GM12878 (cell line): ENCODE results near the gene KRTAP10-8. TPM values are rescaled to one million over a fixed set of nuclear protein-coding genes. Genes with fewer than 3 reads are reported as not detected.

Experiments
- ATAC-seq: fragments of 200-7000 bp; cut with Tn5 transposase; 3 replicates; pipeline ENCODE4 v1.9.1; 2020; ENCODE audit warnings: mild to moderate bottlenecking, moderate library complexity
- BruUV-seq: library from RNA; stranded (reverse); fragments of 400-500 nt; replicated peaks from 2 replicates; lab custom pipeline; 2021; lab: Mats Ljungman, UMichigan
- CTCF ChIA-PET: fragments of 300-600 bp; sonication (Branson Sonifier 250); formaldehyde crosslinking; extraction: SDS; loops from one replicate; lab custom pipeline; 2021; ENCODE audit warnings: inconsistent platforms; lab: Yijun Ruan, JAX
- POLR2A ChIA-PET: fragments of 350-600 bp; formaldehyde crosslinking; extraction: SDS; loops from one replicate; lab custom pipeline; 2021; ENCODE audit warnings: inconsistent platforms; lab: Charles Lee
- RAD21 ChIA-PET: fragments of 300-600 bp; sonication (Branson Sonifier 250); formaldehyde crosslinking; loops from one replicate; lab custom pipeline; 2023; ENCODE audit warnings: antibody characterized with exemption; ENCODE audit not compliant: unreplicated experiment; lab: Charles Lee
- SMC1A ChIA-PET: fragments of 300-600 bp; sonication (Branson Sonifier 250); formaldehyde crosslinking; loops from one replicate; lab custom pipeline; 2023; ENCODE audit not compliant: unreplicated experiment, uncharacterized antibody; lab: Charles Lee
- DNase-seq: peaks from one replicate; pipeline ENCODE4 v3.0.0-alpha.2; 2011; ENCODE audit warnings: low read depth, low spot score
- FAIRE-seq: peaks from 3 replicates; lab custom pipeline; 2011; peaks lifted over from hg19 to GRCh38; lab: Jason Lieb, UNC
- H2AFZ ChIP-seq: 2 replicates; pipeline ENCODE4 v1.6.0; 2011; ENCODE audit warnings: low read depth, low read length, control low read depth; ENCODE audit not compliant: control insufficient read depth
- H3K27ac ChIP-seq: 2 replicates; pipeline ENCODE4 v1.5.1; 2011; ENCODE audit warnings: control low read depth; ENCODE audit not compliant: control insufficient read depth, insufficient read depth
- H3K27me3 ChIP-seq, 2 experiments: replicated peaks in 1 of 2; 2 replicates each; pipeline versions ENCODE4 v1.6.0 to v1.6.1; 2011; ENCODE audit warnings: low read length in 1 of 2; ENCODE audit not compliant: control insufficient read depth in 2 of 2, insufficient read depth in 2 of 2
- H3K36me3 ChIP-seq, 2 experiments: 2 replicates each; pipeline ENCODE4 v1.5.1; 2011; ENCODE audit warnings: low read length in 1 of 2; ENCODE audit not compliant: control insufficient read depth in 2 of 2, insufficient read depth in 2 of 2
- H3K4me1 ChIP-seq: 2 replicates; pipeline ENCODE4 v1.6.1; 2011; ENCODE audit warnings: mild to moderate bottlenecking, low read length, moderate library complexity, mixed read lengths; ENCODE audit not compliant: control insufficient read depth, insufficient read depth
- H3K4me2 ChIP-seq: 2 replicates; pipeline ENCODE4 v1.6.0; 2011; ENCODE audit warnings: control low read depth; ENCODE audit not compliant: control insufficient read depth, insufficient read depth
- H3K4me3 ChIP-seq: fragments of 200-600 bp; sonication (generic); 2 replicates; pipeline ENCODE4 v1.5.1; 2016
- H3K79me2 ChIP-seq: 2 replicates; pipeline ENCODE4 v1.6.0; 2011; ENCODE audit warnings: low read length; ENCODE audit not compliant: control insufficient read depth, insufficient read depth
- H3K9ac ChIP-seq: 2 replicates; pipeline ENCODE4 v1.8.0; 2011; ENCODE audit warnings: low read length, control low read depth, mixed read lengths; ENCODE audit not compliant: control insufficient read depth, insufficient read depth
- H3K9me3 ChIP-seq: replicated peaks from 3 replicates; pipeline ENCODE4 v1.5.1; 2011; ENCODE audit warnings: mild to moderate bottlenecking, low read length; ENCODE audit not compliant: control insufficient read depth, insufficient read depth
- H4K20me1 ChIP-seq: 2 replicates; pipeline ENCODE4 v1.6.0; 2011; ENCODE audit not compliant: control insufficient read depth, insufficient read depth
- BACH1 ChIP-seq: fragments of 450-650 bp; IDR thresholded peaks from 2 replicates; pipeline ENCODE4 v1.6.1; 2017; ENCODE audit warnings: mild to moderate bottlenecking, borderline replicate concordance
- BCL11A ChIP-seq: IDR thresholded peaks from 2 replicates; pipeline ENCODE4 v1.6.1; 2011; ENCODE audit warnings: low read depth, low read length
- BMI1 ChIP-seq: fragments of 450-650 bp; IDR thresholded peaks from 2 replicates; pipeline ENCODE4 v1.6.1; 2016; ENCODE audit warnings: mild to moderate bottlenecking, moderate library complexity, borderline replicate concordance
- FOXM1 ChIP-seq: IDR thresholded peaks from 2 replicates; pipeline ENCODE4 v1.6.1; 2012; ENCODE audit warnings: low read depth, mild to moderate bottlenecking, inconsistent platforms, low read length, moderate library complexity
- KAT2A ChIP-seq: conservative IDR thresholded peaks from 2 replicates; pipeline ENCODE4 v1.6.1; 2011; ENCODE audit warnings: low read depth, low read length; ENCODE audit not compliant: control insufficient read depth
- MAX ChIP-seq: IDR thresholded peaks from 2 replicates; pipeline ENCODE4 v1.6.1; 2012; ENCODE audit warnings: low read depth, low read length, improper control_type of control experiment
- NFIC ChIP-seq: IDR thresholded peaks from 2 replicates; pipeline ENCODE4 v1.6.1; 2012; ENCODE audit warnings: low read depth, mild to moderate bottlenecking, inconsistent platforms, low read length, moderate library complexity
- RBBP5 ChIP-seq: fragments of 200-600 bp; sonication (generic); conservative IDR thresholded peaks from 2 replicates; pipeline ENCODE4 v1.6.1; 2016
- TCF12 ChIP-seq: IDR thresholded peaks from 2 replicates; pipeline ENCODE4 v1.6.1; 2011; ENCODE audit warnings: low read depth, mild to moderate bottlenecking, low read length
- ZBTB4 ChIP-seq: fragments of 450-650 bp; formaldehyde crosslinking; IDR thresholded peaks from 2 replicates; pipeline ENCODE4 v1.4.0; 2022; ENCODE audit warnings: mild to moderate bottlenecking, moderate library complexity
- WGBS: methylation state at CpG from one replicate; pipeline ENCODE4 v1.1.6; 2016; ENCODE audit warnings: low lambda C conversion rate; ENCODE audit not compliant: insufficient replicate concordance, insufficient coverage; ENCODE audit errors: missing lambda C conversion rate; 5-methylcytosine and 5-hydroxymethylcytosine counted together
- in situ Hi-C: fragments of 300-500 bp; cut with MboI; formaldehyde crosslinking; loops from 9 replicates; pipeline ENCODE4 v1.14.3; 2018; ENCODE audit warnings: mixed read lengths
- intact Hi-C: fragments of 100-400 bp; cut with micrococcal nuclease; formaldehyde crosslinking; loops from one replicate; pipeline ENCODE4 v1.14.2; 2022; ENCODE audit not compliant: unreplicated experiment
- polyA plus RNA-seq, 11 experiments: library from polyadenylated mRNA; depleted of rRNA in 4 of 11; unstranded in 6 of 11; stranded (reverse) in 5 of 11; fragments of >200 nt; fragmentation: Nextera tagmentation in 4 of 11; fragmentation: Illumina TruSeq in 1 of 11; extraction: Ambion mirVana in 4 of 11; extraction: Trizol in 1 of 11; gene quantifications; 1 replicate in 1 of 11; 2 replicates in 10 of 11; pipeline versions ENCODE4 v1.2.1 to v1.2.3, GENCODE V29; 2011 to 2016; ENCODE audit warnings: inconsistent platforms in 2 of 11, missing spikeins in 2 of 11, low read depth in 1 of 11
- total RNA-seq, 4 experiments: library from RNA; depleted of rRNA in 3 of 4; stranded (reverse); fragments of >200 nt in 3 of 4; fragmentation: Illumina TruSeq in 1 of 4; extraction: Trizol in 1 of 4; gene quantifications; 2 replicates each; pipeline versions ENCODE4 v1.2.1 to v1.2.3, GENCODE V29; 2013 to 2021

The KRTAP10-8 gene
- total and polyA plus RNA-seq, 10 of the 15 experiments (the other 5 are each of a cell fraction or from before 2014, with no cell fraction given): not detected

- no peak overlapping the region for H3K4me3 ChIP-seq
- H3K4me2 ChIP-seq: no peak overlapping the region
- no peak for TF ChIP-seq BCL11A
- no peak for TF ChIP-seq MAX
- TF ChIP-seq NFIC: no peak
- TF ChIP-seq KAT2A: no peak
- no peak for TF ChIP-seq RBBP5
- TF ChIP-seq BMI1: no peak
- no peak for TF ChIP-seq ZBTB4
- no peak for TF ChIP-seq BACH1
- no peak for TF ChIP-seq FOXM1
- TF ChIP-seq TCF12: no peak
- TF ChIP-seq, all 136 proteins: peak for 0
- ChIA-PET RAD21 (no interaction called here), POLR2A (no interaction called here), CTCF (no interaction called here), SMC1A (no interaction called here)
- FAIRE-seq (no peak), ATAC-seq (no peak), DNase-seq (no peak)
- no peaks in the 10 kb centered on the region for H3K36me3 ChIP-seq
- no peaks in the 10 kb centered on the region for H3K27me3 ChIP-seq
- no peaks in the 10 kb centered on the region for H3K79me2 ChIP-seq
- WGBS: 42% methylated on average over 20 of the region's 21 CpGs
- no peaks in the 10 kb centered on the region for H4K20me1 ChIP-seq
- no peak overlapping the region for H3K9ac ChIP-seq
- H2AFZ ChIP-seq: no peak overlapping the region
- BruUV-seq: no TSS peak
- in situ Hi-C loops (no loop called here), intact Hi-C loops (no loop called here)
- no peaks in the 10 kb centered on the region; the same call in 2 of the 3 replicates for H3K9me3 ChIP-seq
- H3K4me1 ChIP-seq: no peaks in the 10 kb centered on the region
- H3K27ac ChIP-seq: no peak overlapping the region
Measured at GRCh38 chr21:44602463-44602850, 9.4 kb upstream of the KRTAP10-8 start.
